SK-N-SH (cell line): ENCODE data around the gene KIAA0319L.
"Not testable (repeated sequence)": the region's sequence is repeated elsewhere in the genome, so short reads cannot be mapped to it uniquely, and the experiment has no call there.

Experiments
- CTCF ChIP-seq: fragments of 200-600 bp; sonication (generic); IDR thresholded peaks from 2 replicates; pipeline ENCODE4 v1.6.1; 2017; ENCODE audit warnings: antibody characterized with exemption, mild to moderate bottlenecking, moderate library complexity
- EP300 ChIP-seq, 2 experiments: IDR thresholded peaks; 2 replicates each; pipeline versions ENCODE4 v1.4.0 to v1.6.1; 2012; ENCODE audit warnings: borderline replicate concordance in 1 of 2, low read depth in 1 of 2, low read length in 1 of 2
- EZH2phosphoT487 ChIP-seq: fragments of 200-600 bp; sonication (generic); IDR thresholded peaks from 2 replicates; pipeline ENCODE4 v1.6.1; 2017; ENCODE audit warnings: low read depth, mixed run types, mild to moderate bottlenecking, antibody characterized with exemption, moderate library complexity, borderline replicate concordance
- FOXJ3 ChIP-seq: sonication (generic); formaldehyde crosslinking; IDR thresholded peaks from 2 replicates; pipeline ENCODE4 v1.5.1; 2020; ENCODE audit warnings: mild to moderate bottlenecking, missing genetic modification reagents
- FOXM1 ChIP-seq: IDR thresholded peaks from 2 replicates; pipeline ENCODE4 v1.4.0; 2012; ENCODE audit warnings: low read depth, mild to moderate bottlenecking
- GABPA ChIP-seq: IDR thresholded peaks from 2 replicates; pipeline ENCODE4 v1.4.0; 2012; ENCODE audit warnings: low read depth, mild to moderate bottlenecking
- MAX ChIP-seq: IDR thresholded peaks from 2 replicates; pipeline ENCODE4 v1.4.0; 2012; ENCODE audit warnings: low read depth
- MEF2A ChIP-seq: IDR thresholded peaks from 2 replicates; pipeline ENCODE4 v1.4.0; 2012; ENCODE audit warnings: low read depth, borderline replicate concordance
- NRF1 ChIP-seq: IDR thresholded peaks from 2 replicates; pipeline ENCODE4 v1.6.1; 2012; ENCODE audit warnings: low read depth, mild to moderate bottlenecking, low read length
- PBX3 ChIP-seq: IDR thresholded peaks from 2 replicates; pipeline ENCODE4; 2012
- RCOR1 ChIP-seq: fragments of 150-350 bp; IDR thresholded peaks from 2 replicates; pipeline ENCODE4 v1.6.1; 2017; ENCODE audit warnings: antibody characterized with exemption, low read length
- SIN3A ChIP-seq: IDR thresholded peaks from 2 replicates; pipeline ENCODE4 v1.6.1; 2012; ENCODE audit warnings: low read depth, mild to moderate bottlenecking, low read length, moderate library complexity, borderline replicate concordance
- TAF1 ChIP-seq: IDR thresholded peaks from 2 replicates; pipeline ENCODE4 v1.6.1; 2012; ENCODE audit warnings: low read depth, mild to moderate bottlenecking, low read length, moderate library complexity, borderline replicate concordance
- TCF12 ChIP-seq: IDR thresholded peaks from 2 replicates; pipeline ENCODE4 v1.4.0; 2012

GRCh38 chr1:35473216-35473615, 84.0 kb downstream of the KIAA0319L start:
- TF ChIP-seq CTCF; FOXM1; MEF2A; SIN3A; TCF12; GABPA; PBX3; RCOR1; TAF1; EZH2phosphoT487; EP300 (IDR thresholded peaks at IDR 0.05; ENCODE audit: borderline replicate concordance in 1 of 2, low read depth in 1 of 2, low read length in 1 of 2); MAX; FOXJ3 (CRISPR knock-in tag); NRF1: not testable (repeated sequence)
